AG04450 (cell line): ENCODE data around the gene COQ3. TPM values are rescaled to one million over a fixed set of nuclear protein-coding genes. Genes with fewer than 3 reads are reported as not detected.
A peak's percentile ranks its signal among the peaks of the same experiment; 100 is the strongest.

ENCODE experiments used
- CTCF ChIA-PET: fragments of 300-600, 350-600 bp; formaldehyde crosslinking; extraction: SDS; loops from one replicate; lab custom pipeline; 2022; ENCODE audit warnings: antibody characterized with exemption, inconsistent platforms; lab: Charles Lee
- POLR2A ChIA-PET: fragments of 350-600 bp; formaldehyde crosslinking; extraction: SDS; loops from one replicate; lab custom pipeline; 2021; ENCODE audit warnings: antibody characterized with exemption, inconsistent platforms; lab: Yijun Ruan, JAX
- DNase-seq: peaks from one replicate; pipeline ENCODE4 v3.0.0-alpha.2; 2011; ENCODE audit warnings: low read depth, low spot score
- H3K27ac ChIP-seq: one replicate; pipeline ENCODE4 v1.5.1; 2012; ENCODE audit warnings: low read depth, low read length, control low read depth
- H3K27me3 ChIP-seq: one replicate; pipeline ENCODE4 v1.6.0; 2012; ENCODE audit warnings: low read length; ENCODE audit not compliant: control insufficient read depth, insufficient read depth
- H3K4me3 ChIP-seq: 2 replicates; pipeline ENCODE4 v1.5.1; 2011; ENCODE audit warnings: mild to moderate bottlenecking, low read depth, low read length, control low read depth
- H3K9me3 ChIP-seq: 2 replicates; pipeline ENCODE4 v1.5.1; 2012; ENCODE audit warnings: low read length; ENCODE audit not compliant: control insufficient read depth, insufficient read depth
- CTCF ChIP-seq: IDR thresholded peaks from 2 replicates; pipeline ENCODE4 v1.5.1; 2011; ENCODE audit warnings: low read depth, low read length, control low read depth, inconsistent platforms
- polyA plus RNA-seq: library from polyadenylated mRNA; depleted of rRNA; stranded (reverse); fragments of >200 nt; gene quantifications from 2 replicates; pipeline ENCODE4 v1.2.3, GENCODE V29; 2011

COQ3 gene
- polyA plus RNA-seq, 1 experiment, result 11.0 TPM

GRCh38 chr6:99356641-99357040 is 37.4 kb downstream of the COQ3 start:
- H3K27me3 ChIP-seq, result peaks cover 7% of the 10 kb centered on the region
- ChIA-PET POLR2A (no interaction called here), CTCF (interaction anchor here (1.2 to 1.3 kb wide), 2 partner anchors 25 to 27 kb away, joined by 3 read pairs; no protein-coding TSS in a partner anchor)
- DNase-seq, result no peak
- no peaks in the 10 kb centered on the region for H3K9me3 ChIP-seq
- no peak overlapping the region for H3K27ac ChIP-seq
- no peak overlapping the region for H3K4me3 ChIP-seq
- TF ChIP-seq CTCF, result no peak

GRCh38 chr6:99354983-99355382 is 39.0 kb downstream of the COQ3 start:
- TF ChIP-seq CTCF, result no peak
- H3K27ac ChIP-seq, result no peak overlapping the region
- H3K27me3 ChIP-seq, result peaks cover 11% of the 10 kb centered on the region
- no peak overlapping the region for H3K4me3 ChIP-seq
- ChIA-PET POLR2A (no interaction called here), CTCF (interaction anchor here (1.3 kb wide), 1 partner anchor 24 kb away, joined by 4 read pairs; no protein-coding TSS in a partner anchor)
- no peaks in the 10 kb centered on the region for H3K9me3 ChIP-seq
- DNase-seq, result no peak

- ChIA-PET POLR2A (interaction anchor here (1.2 kb wide), 1 partner anchor 41 kb away, joined by 3 read pairs; the partner anchor contains the start of gene COQ3), CTCF (interaction anchor here (2.1 kb wide), 1 partner anchor 23 kb away, joined by 14 read pairs; no protein-coding TSS in a partner anchor)
- H3K27ac ChIP-seq, result no peak overlapping the region
- H3K27me3 ChIP-seq, result peaks cover 11% of the 10 kb centered on the region
- TF ChIP-seq CTCF, result no peak
- no peak overlapping the region for H3K4me3 ChIP-seq
- peak; percentile 1 for DNase-seq
- no peaks in the 10 kb centered on the region; the same call in 1 of the 2 replicates for H3K9me3 ChIP-seq
Observed at GRCh38 chr6:99353126-99353525, 40.9 kb downstream of the COQ3 start.

GRCh38 chr6:99350573-99350972 is 43.4 kb downstream of the COQ3 start:
- Histone ChIP-seq H3K27ac (no peak overlapping the region), H3K27me3 (peaks cover 7% of the 10 kb centered on the region), H3K4me3 (no peak overlapping the region), H3K9me3 (no peaks in the 10 kb centered on the region; the same call in 1 of the 2 replicates)
- POLR2A ChIA-PET, result no interaction called here
- TF ChIP-seq CTCF, result no peak
- no peak for DNase-seq
- CTCF ChIA-PET, result interaction anchor here (1.1 kb wide), 1 partner anchor 16 kb away, joined by 3 read pairs; no protein-coding TSS in a partner anchor
